ENCODE measurements around the gene COG2.
"Not testable (repeated sequence)": the region's sequence is repeated elsewhere in the genome, so short reads cannot be mapped to it uniquely, and the experiment has no call there.

GRCh38 chr1:230716453-230716852 is 74.2 kb downstream of the COG2 start:
- not testable (repeated sequence) for TF ChIP-seq CTCF, EP300, POLR2A (IDR thresholded peaks at IDR 0.05)
